HepG2 (cell line): ENCODE results near the gene CTDSP2. TPM values are rescaled to one million over a fixed set of nuclear protein-coding genes. Genes with fewer than 3 reads are reported as not detected.

ENCODE experiments used
- ASH2L ChIP-seq: fragments of 300-600, 200-600 bp; sonication (generic); IDR thresholded peaks from 2 replicates; pipeline ENCODE4 v1.7.0; 2017; ENCODE audit warnings: low read depth, mild to moderate bottlenecking, moderate library complexity, mixed read lengths, low read length; ENCODE audit not compliant: insufficient read length
- JDP2 ChIP-seq: sonication (generic); formaldehyde crosslinking; IDR thresholded peaks from 2 replicates; pipeline ENCODE4 v1.8.1; 2022; ENCODE audit warnings: missing genetic modification reagents, borderline replicate concordance
- KDM5A ChIP-seq: fragments of 200-600 bp; sonication (generic); IDR thresholded peaks from 2 replicates; pipeline ENCODE4 v1.7.0; 2018; ENCODE audit warnings: antibody characterized with exemption, mild to moderate bottlenecking, low read length, borderline replicate concordance
- SRSF9 ChIP-seq: fragments of 200-400 bp; formaldehyde crosslinking; IDR thresholded peaks from 2 replicates; pipeline ENCODE4 v1.6.1; 2018; ENCODE audit warnings: borderline replicate concordance, mild to moderate bottlenecking, low read depth, low read length; ENCODE audit not compliant: insufficient read depth, poor library complexity, severe bottlenecking
- ZNF883 ChIP-seq: sonication (generic); formaldehyde crosslinking; IDR thresholded peaks from 2 replicates; pipeline ENCODE4 v1.5.1; 2020; ENCODE audit warnings: mild to moderate bottlenecking, missing genetic modification reagents; ENCODE audit errors: not compliant biosample characterization
- polyA plus RNA-seq, 8 experiments: library from polyadenylated mRNA; depleted of rRNA in 3 of 8; stranded (reverse) in 7 of 8; unstranded in 1 of 8; fragments of >200 nt; fragmentation: Illumina TruSeq in 4 of 8; extraction: Trizol in 4 of 8; gene quantifications; 2 replicates each; pipeline versions ENCODE4 v1.2.1 to v1.2.3, GENCODE V29; 2011 to 2016; ENCODE audit warnings: low read depth in 4 of 8, missing spikeins in 1 of 8, mixed read lengths in 1 of 8; ENCODE audit not compliant: insufficient read depth in 1 of 8
- total RNA-seq, 5 experiments: library from RNA; depleted of rRNA; stranded (reverse); fragments of >200 nt; fragmentation: Illumina TruSeq; extraction: Trizol; gene quantifications; 2 replicates each; pipeline ENCODE4 v1.2.3, GENCODE V29; 2016; ENCODE audit warnings: low read depth in 1 of 5
- TF ChIP-seq, protein P1 (sequence below): sonication (generic); formaldehyde crosslinking; IDR thresholded peaks from 2 replicates; pipeline ENCODE4 v1.9.0; 2021; ENCODE audit warnings: missing genetic modification reagents, mild to moderate bottlenecking, borderline replicate concordance
- TF ChIP-seq, protein P2 (sequence below): sonication (generic); formaldehyde crosslinking; IDR thresholded peaks from 2 replicates; pipeline ENCODE4 v1.4.0; 2020; ENCODE audit warnings: mild to moderate bottlenecking, missing genetic modification reagents
- TF ChIP-seq, protein P3 (sequence below): sonication (generic); formaldehyde crosslinking; IDR thresholded peaks from 2 replicates; pipeline ENCODE4 v1.5.0; 2020; ENCODE audit warnings: mild to moderate bottlenecking, missing genetic modification reagents
- TF ChIP-seq, protein P4 (sequence below): sonication (generic); IDR thresholded peaks from 2 replicates; pipeline ENCODE4 v1.6.1; 2016; ENCODE audit warnings: low read depth, borderline replicate concordance
- TF ChIP-seq, protein P5 (sequence below): IDR thresholded peaks from 2 replicates; pipeline ENCODE4 v1.6.1; 2016
- TF ChIP-seq, protein P6 (sequence below): sonication (generic); formaldehyde crosslinking; IDR thresholded peaks from 2 replicates; pipeline ENCODE4 v1.8.0; 2022; ENCODE audit warnings: mild to moderate bottlenecking, missing genetic modification reagents, borderline replicate concordance
- TF ChIP-seq, protein P7 (sequence below): fragments of 450-650 bp; IDR thresholded peaks from 2 replicates; pipeline ENCODE4 v1.6.1; 2017; ENCODE audit warnings: mild to moderate bottlenecking
- TF ChIP-seq, protein P8 (sequence below): sonication (generic); formaldehyde crosslinking; IDR thresholded peaks from 2 replicates; pipeline ENCODE4 v1.4.0; 2020; ENCODE audit warnings: missing genetic modification reagents

The CTDSP2 gene
- total and polyA plus RNA-seq, 2 of the 13 experiments (the other 11 are each of a cell fraction or from before 2014, with no cell fraction given) = 38.1 to 82.5 TPM

DNA sequence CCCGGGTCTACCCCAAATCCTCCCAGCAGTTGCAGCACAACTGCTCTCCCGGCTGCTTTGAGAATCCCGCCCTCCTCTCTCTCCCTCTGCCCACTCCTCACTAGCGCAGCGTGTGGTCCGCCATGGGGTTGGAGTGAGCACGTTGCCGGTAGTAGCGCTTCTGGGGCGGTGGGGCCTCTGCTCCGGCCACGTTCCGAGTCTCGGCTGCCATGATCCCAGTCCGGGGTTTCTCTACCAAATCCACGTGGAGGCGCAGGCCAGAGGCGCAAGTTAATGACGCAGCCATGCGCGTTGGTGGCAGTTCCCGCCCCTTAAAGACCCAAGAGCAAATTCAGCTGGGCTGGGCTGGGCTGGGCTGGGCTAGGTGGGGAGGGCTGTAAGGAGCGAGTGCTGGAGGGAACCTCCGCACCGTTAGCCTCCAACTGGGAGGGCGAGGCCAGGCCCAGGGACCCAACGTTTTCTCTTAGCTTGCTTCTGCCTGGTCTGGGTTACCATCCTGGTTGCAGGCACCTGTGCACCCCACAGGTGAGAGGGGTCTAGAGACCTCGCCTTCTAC lies 74.6 kb downstream of the CTDSP2 start, which contains the start of gene METTL1 (continued):
- TF ChIP-seq, protein P1, sequence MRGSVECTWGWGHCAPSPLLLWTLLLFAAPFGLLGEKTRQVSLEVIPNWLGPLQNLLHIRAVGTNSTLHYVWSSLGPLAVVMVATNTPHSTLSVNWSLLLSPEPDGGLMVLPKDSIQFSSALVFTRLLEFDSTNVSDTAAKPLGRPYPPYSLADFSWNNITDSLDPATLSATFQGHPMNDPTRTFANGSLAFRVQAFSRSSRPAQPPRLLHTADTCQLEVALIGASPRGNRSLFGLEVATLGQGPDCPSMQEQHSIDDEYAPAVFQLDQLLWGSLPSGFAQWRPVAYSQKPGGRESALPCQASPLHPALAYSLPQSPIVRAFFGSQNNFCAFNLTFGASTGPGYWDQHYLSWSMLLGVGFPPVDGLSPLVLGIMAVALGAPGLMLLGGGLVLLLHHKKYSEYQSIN (CRISPR knock-in tag) = no peak
- TF ChIP-seq ZNF883 (CRISPR knock-in tag) = peak; percentile 63
- TF ChIP-seq, protein P2, sequence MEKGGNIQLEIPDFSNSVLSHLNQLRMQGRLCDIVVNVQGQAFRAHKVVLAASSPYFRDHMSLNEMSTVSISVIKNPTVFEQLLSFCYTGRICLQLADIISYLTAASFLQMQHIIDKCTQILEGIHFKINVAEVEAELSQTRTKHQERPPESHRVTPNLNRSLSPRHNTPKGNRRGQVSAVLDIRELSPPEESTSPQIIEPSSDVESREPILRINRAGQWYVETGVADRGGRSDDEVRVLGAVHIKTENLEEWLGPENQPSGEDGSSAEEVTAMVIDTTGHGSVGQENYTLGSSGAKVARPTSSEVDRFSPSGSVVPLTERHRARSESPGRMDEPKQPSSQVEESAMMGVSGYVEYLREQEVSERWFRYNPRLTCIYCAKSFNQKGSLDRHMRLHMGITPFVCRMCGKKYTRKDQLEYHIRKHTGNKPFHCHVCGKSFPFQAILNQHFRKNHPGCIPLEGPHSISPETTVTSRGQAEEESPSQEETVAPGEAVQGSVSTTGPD (CRISPR knock-in tag) = no peak
- TF ChIP-seq, protein P3, sequence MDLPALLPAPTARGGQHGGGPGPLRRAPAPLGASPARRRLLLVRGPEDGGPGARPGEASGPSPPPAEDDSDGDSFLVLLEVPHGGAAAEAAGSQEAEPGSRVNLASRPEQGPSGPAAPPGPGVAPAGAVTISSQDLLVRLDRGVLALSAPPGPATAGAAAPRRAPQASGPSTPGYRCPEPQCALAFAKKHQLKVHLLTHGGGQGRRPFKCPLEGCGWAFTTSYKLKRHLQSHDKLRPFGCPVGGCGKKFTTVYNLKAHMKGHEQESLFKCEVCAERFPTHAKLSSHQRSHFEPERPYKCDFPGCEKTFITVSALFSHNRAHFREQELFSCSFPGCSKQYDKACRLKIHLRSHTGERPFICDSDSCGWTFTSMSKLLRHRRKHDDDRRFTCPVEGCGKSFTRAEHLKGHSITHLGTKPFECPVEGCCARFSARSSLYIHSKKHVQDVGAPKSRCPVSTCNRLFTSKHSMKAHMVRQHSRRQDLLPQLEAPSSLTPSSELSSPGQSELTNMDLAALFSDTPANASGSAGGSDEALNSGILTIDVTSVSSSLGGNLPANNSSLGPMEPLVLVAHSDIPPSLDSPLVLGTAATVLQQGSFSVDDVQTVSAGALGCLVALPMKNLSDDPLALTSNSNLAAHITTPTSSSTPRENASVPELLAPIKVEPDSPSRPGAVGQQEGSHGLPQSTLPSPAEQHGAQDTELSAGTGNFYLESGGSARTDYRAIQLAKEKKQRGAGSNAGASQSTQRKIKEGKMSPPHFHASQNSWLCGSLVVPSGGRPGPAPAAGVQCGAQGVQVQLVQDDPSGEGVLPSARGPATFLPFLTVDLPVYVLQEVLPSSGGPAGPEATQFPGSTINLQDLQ (CRISPR knock-in tag) = peak; percentile 94
- TF ChIP-seq, protein P4, sequence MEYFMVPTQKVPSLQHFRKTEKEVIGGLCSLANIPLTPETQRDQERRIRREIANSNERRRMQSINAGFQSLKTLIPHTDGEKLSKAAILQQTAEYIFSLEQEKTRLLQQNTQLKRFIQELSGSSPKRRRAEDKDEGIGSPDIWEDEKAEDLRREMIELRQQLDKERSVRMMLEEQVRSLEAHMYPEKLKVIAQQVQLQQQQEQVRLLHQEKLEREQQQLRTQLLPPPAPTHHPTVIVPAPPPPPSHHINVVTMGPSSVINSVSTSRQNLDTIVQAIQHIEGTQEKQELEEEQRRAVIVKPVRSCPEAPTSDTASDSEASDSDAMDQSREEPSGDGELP = peak; percentile 87; the same call in 1 of the 2 replicates
- no peak for TF ChIP-seq SRSF9
- TF ChIP-seq KDM5A = peak; percentile 93
- TF ChIP-seq, protein P5, sequence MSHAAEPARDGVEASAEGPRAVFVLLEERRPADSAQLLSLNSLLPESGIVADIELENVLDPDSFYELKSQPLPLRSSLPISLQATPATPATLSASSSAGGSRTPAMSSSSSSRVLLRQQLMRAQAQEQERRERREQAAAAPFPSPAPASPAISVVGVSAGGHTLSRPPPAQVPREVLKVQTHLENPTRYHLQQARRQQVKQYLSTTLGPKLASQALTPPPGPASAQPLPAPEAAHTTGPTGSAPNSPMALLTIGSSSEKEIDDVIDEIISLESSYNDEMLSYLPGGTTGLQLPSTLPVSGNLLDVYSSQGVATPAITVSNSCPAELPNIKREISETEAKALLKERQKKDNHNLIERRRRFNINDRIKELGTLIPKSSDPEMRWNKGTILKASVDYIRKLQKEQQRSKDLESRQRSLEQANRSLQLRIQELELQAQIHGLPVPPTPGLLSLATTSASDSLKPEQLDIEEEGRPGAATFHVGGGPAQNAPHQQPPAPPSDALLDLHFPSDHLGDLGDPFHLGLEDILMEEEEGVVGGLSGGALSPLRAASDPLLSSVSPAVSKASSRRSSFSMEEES (CRISPR knock-in tag) = peak; percentile 63
- TF ChIP-seq, protein P6, sequence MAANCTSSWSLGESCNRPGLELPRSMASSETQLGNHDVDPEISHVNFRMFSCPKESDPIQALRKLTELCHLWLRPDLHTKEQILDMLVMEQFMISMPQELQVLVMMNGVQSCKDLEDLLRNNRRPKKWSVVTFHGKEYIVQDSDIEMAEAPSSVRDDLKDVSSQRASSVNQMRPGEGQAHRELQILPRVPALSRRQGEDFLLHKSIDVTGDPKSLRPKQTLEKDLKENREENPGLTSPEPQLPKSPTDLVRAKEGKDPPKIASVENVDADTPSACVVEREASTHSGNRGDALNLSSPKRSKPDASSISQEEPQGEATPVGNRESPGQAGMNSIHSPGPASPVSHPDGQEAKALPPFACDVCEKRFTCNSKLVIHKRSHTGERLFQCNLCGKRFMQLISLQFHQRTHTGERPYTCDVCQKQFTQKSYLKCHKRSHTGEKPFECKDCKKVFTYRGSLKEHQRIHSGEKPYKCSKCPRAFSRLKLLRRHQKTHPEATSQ = 0 out of 2 replicates have a peak, but pooled peaks have one; percentile 84
- TF ChIP-seq, protein P7, sequence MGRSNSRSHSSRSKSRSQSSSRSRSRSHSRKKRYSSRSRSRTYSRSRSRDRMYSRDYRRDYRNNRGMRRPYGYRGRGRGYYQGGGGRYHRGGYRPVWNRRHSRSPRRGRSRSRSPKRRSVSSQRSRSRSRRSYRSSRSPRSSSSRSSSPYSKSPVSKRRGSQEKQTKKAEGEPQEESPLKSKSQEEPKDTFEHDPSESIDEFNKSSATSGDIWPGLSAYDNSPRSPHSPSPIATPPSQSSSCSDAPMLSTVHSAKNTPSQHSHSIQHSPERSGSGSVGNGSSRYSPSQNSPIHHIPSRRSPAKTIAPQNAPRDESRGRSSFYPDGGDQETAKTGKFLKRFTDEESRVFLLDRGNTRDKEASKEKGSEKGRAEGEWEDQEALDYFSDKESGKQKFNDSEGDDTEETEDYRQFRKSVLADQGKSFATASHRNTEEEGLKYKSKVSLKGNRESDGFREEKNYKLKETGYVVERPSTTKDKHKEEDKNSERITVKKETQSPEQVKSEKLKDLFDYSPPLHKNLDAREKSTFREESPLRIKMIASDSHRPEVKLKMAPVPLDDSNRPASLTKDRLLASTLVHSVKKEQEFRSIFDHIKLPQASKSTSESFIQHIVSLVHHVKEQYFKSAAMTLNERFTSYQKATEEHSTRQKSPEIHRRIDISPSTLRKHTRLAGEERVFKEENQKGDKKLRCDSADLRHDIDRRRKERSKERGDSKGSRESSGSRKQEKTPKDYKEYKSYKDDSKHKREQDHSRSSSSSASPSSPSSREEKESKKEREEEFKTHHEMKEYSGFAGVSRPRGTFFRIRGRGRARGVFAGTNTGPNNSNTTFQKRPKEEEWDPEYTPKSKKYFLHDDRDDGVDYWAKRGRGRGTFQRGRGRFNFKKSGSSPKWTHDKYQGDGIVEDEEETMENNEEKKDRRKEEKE = no peak
- TF ChIP-seq ASH2L = peak; percentile 85
- no peak for TF ChIP-seq JDP2 (CRISPR knock-in tag)
- TF ChIP-seq, protein P8, sequence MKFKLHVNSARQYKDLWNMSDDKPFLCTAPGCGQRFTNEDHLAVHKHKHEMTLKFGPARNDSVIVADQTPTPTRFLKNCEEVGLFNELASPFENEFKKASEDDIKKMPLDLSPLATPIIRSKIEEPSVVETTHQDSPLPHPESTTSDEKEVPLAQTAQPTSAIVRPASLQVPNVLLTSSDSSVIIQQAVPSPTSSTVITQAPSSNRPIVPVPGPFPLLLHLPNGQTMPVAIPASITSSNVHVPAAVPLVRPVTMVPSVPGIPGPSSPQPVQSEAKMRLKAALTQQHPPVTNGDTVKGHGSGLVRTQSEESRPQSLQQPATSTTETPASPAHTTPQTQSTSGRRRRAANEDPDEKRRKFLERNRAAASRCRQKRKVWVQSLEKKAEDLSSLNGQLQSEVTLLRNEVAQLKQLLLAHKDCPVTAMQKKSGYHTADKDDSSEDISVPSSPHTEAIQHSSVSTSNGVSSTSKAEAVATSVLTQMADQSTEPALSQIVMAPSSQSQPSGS = peak; percentile 98
